Transverse colon (tissue), 4 donors: ENCODE results near the gene NOC2L. TPM values are rescaled to one million over a fixed set of nuclear protein-coding genes. Genes with fewer than 3 reads are reported as not detected.

ENCODE experiments used
- DNase-seq: peaks from one replicate; pipeline ENCODE4 v3.0.0-alpha.2; 2019
- H3K27ac ChIP-seq, 4 donors: fragments of 200-600 bp; sonication (generic); 2 replicates each; pipeline ENCODE4 v1.5.1; 2016 to 2018; ENCODE audit warnings: inconsistent platforms in 4 of 4
- H3K27me3 ChIP-seq: fragments of 200-600 bp; sonication (generic); 2 replicates; pipeline ENCODE4 v1.5.1; 2017; ENCODE audit warnings: inconsistent platforms
- H3K36me3 ChIP-seq, 4 donors: fragments of 200-600 bp; sonication (generic); 2 replicates each; pipeline ENCODE4 v1.5.1; 2017 to 2019; ENCODE audit warnings: inconsistent platforms in 4 of 4
- H3K4me1 ChIP-seq, 4 donors: fragments of 200-600 bp; sonication (generic); 2 replicates each; pipeline ENCODE4 v1.5.1; 2017 to 2020; ENCODE audit warnings: inconsistent platforms in 4 of 4
- H3K4me3 ChIP-seq, 4 donors: fragments of 200-600 bp; sonication (generic); 1 replicate in 1 of 4; 2 replicates in 3 of 4; pipeline versions ENCODE4 v1.5.1 to v1.6.1; 2017 to 2019; ENCODE audit warnings: inconsistent platforms in 4 of 4
- H3K9me3 ChIP-seq, 2 donors: fragments of 200-600 bp; sonication (generic); 2 replicates each; pipeline ENCODE4 v1.5.1; 2017 to 2019; ENCODE audit warnings: inconsistent platforms in 2 of 2
- CTCF ChIP-seq, 5 experiments: fragments of 200-600 bp in 3 of 5; fragments of 450-650 bp in 2 of 5; sonication (generic) in 3 of 5; IDR thresholded peaks; 1 replicate in 2 of 5; 2 replicates in 3 of 5; pipeline ENCODE4 v1.5.1; 2016 to 2017; ENCODE audit warnings: antibody characterized with exemption in 5 of 5, inconsistent platforms in 3 of 5, mild to moderate bottlenecking in 2 of 5, moderate library complexity in 1 of 5
- EP300 ChIP-seq: sonication (generic); formaldehyde crosslinking; IDR thresholded peaks from one replicate; pipeline ENCODE4 v1.6.1; 2017; ENCODE audit warnings: antibody characterized with exemption, low read depth
- POLR2A ChIP-seq: fragments of 450-650 bp; IDR thresholded peaks from one replicate; pipeline ENCODE4 v1.6.1; 2016; ENCODE audit warnings: antibody characterized with exemption, mild to moderate bottlenecking, moderate library complexity
- POLR2AphosphoS5 ChIP-seq, 3 donors: sonication (generic); formaldehyde crosslinking; IDR thresholded peaks; one replicate each; pipeline ENCODE4 v1.6.1; 2016; ENCODE audit warnings: antibody characterized with exemption in 3 of 3
- WGBS, 2 donors: methylation state at CpG; one replicate each; pipeline ENCODE4 v1.1.5; 2018; ENCODE audit warnings: low coverage in 1 of 2; 5-methylcytosine and 5-hydroxymethylcytosine counted together
- in situ Hi-C, 4 donors: fragments of 200-750 bp; cut with MboI; loops; one replicate each; pipeline versions ENCODE4 v1.15.0 to v1.15.1; 2017; ENCODE audit warnings: low sequenced_read_pairs in 3 of 4, low pct_ligation_motif_present in 1 of 4, low pct_unique_long_range_greater_than_20kb in 1 of 4
- intact Hi-C: fragments of 100-400 bp; cut with DNase I; formaldehyde crosslinking; loops from one replicate; pipeline ENCODE4 v1.15.1; 2023; ENCODE audit warnings: low total_unique reads
- total RNA-seq, 4 donors: library from RNA; depleted of rRNA; stranded (reverse); fragments of >200 nt; gene quantifications; one replicate each; pipeline ENCODE4 v1.1.0, GENCODE V29; 2016

The NOC2L gene
- total RNA-seq, 4 donors from 2014 or later, result 17.6 to 50.4 (median 31.6) TPM

DNA sequence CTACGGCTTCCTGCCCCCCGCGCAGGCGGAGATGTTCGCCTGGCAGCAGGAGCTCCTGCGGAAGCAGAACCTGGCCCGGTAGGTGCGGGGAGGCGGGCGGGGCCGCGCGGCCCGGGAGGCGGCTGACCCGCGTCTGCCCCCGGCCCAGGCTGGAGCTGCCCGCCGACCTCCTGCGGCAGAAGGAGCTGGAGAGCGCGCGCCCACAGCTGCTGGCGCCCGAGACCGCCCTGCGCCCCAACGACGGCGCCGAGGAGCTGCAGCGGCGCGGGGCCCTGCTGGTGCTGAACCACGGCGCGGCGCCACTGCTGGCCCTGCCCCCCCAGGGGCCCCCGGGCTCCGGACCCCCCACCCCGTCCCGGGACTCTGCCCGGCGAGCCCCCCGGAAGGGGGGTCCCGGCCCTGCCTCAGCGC is 16.6 kb downstream of the NOC2L start:
- Histone ChIP-seq H3K27me3 (peaks cover 65% of the 10 kb centered on the region), H3K36me3 (peaks cover 0 to 4% (median 0%) of the 10 kb centered on the region in 4 donors), H3K9me3 (no peaks in the 10 kb centered on the region), H3K4me1 (peaks cover 23 to 41% (median 34%) of the 10 kb centered on the region in 4 donors), H3K4me3 (peak overlapping the region in 3 of 4 donors; percentile 25 to 51 (median 39)), H3K27ac (peak overlapping the region; percentile 45 to 82 (median 70))
- intact Hi-C loops (no loop called here), in situ Hi-C loops (no loop called here)
- TF ChIP-seq CTCF (IDR thresholded peaks at IDR 0.05) (no peak), POLR2AphosphoS5 (IDR thresholded peaks at IDR 0.05) (no peak), EP300 (no peak), POLR2A (no peak)
- no peak for DNase-seq
- 0% methylated on average over 10 of the region's 48 CpGs; no CpG with 5 or more reads in 1 of the 2 donors for WGBS, 2 donors

DNA sequence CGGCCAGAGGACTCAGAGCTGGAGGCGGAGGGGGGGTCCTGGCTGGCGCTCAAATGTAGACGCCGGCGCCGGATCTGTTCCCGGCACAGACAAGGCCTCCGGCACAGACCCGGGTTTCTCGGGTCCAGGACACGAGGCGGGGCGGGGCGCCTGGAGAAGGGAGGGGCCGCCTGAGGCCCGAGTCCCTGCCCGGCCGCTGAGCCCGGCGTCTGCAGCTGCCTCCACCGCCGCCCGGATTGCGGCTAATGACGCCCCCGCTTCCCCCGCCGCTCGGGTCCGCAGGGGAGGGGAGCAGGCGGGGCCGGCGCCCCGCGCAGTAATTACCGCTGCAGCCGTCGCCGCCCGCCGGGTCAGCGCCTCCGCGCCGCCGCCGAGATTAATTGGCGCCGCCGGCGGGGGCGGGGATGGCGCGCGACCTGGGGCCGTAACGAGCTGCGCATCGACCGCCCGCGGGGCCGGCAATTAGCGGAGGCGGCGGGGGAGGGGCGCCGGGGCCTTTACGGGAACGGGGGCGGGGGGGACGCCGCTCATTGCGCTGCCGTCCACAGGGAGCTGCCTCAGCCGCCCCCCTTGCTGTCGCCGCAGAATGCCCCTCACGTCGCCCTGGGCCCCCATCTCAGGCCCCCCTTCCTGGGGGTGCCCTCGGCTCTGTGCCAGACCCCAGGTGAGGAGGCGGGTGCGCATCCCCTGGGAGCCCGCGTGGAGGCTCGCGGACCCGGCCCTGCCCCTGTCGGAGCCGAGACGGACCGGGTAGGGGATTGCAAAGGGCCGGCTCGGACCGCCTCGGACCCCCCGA is 17.3 kb downstream of the NOC2L start:
- in situ Hi-C loops (no loop called here), intact Hi-C loops (no loop called here)
- Histone ChIP-seq H3K4me1 (peaks cover 23 to 41% (median 34%) of the 10 kb centered on the region in 4 donors), H3K9me3 (no peaks in the 10 kb centered on the region), H3K36me3 (peaks cover 0 to 4% (median 0%) of the 10 kb centered on the region in 4 donors), H3K27me3 (peaks cover 71% of the 10 kb centered on the region), H3K4me3 (peak overlapping the region; percentile 15 to 51 (median 32)), H3K27ac (peak overlapping the region; percentile 40 to 82 (median 70))
- no peak for TF ChIP-seq EP300
- peak in 1 of 3 donors; percentile 4 for TF ChIP-seq POLR2AphosphoS5 (IDR thresholded peaks at IDR 0.05)
- peak; percentile 73 for DNase-seq
- 1% methylated on average over 28 of the region's 98 CpGs; no CpG with 5 or more reads in 1 of the 2 donors for WGBS, 2 donors

DNA sequence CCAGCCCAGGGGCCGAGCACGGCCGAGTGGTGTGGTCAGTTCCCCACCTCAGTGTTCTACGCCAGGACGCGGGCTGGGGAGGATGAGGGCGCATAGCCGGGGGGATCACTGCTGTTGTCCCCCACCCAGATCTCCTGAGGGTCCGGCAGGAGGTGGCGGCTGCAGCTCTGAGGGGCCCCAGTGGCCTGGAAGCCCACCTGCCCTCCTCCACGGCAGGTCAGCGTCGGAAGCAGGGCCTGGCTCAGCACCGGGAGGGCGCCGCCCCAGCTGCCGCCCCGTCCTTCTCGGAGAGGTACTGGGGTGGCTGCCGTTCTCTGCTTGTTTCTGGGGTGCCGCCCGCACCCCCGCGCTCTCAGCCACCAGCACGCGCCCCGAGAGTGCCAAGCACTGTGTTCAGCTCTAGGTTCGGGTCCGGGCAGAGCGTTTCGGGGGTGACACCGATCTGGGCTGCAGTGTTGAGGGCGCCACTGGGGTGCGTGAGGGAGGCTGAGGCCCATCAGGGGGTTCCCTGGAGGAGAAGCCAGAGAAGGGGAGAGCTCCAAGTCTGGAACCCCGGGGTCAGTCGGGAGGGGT is 18.0 kb downstream of the NOC2L start:
- Histone ChIP-seq H3K9me3 (no peaks in the 10 kb centered on the region), H3K27me3 (peaks cover 78% of the 10 kb centered on the region), H3K36me3 (peaks cover 0 to under 1% (median 0%) of the 10 kb centered on the region in 4 donors), H3K4me3 (peak overlapping the region in 2 of 4 donors; percentile 39 to 51), H3K27ac (peak overlapping the region; percentile 40 to 82 (median 70)), H3K4me1 (peaks cover 23 to 41% (median 35%) of the 10 kb centered on the region in 4 donors)
- in situ Hi-C loops (no loop called here), intact Hi-C loops (no loop called here)
- TF ChIP-seq CTCF (IDR thresholded peaks at IDR 0.05) (no peak), POLR2AphosphoS5 (IDR thresholded peaks at IDR 0.05) (no peak), EP300 (no peak), POLR2A (no peak)
- 1% methylated on average over 14 of the region's 36 CpGs; no CpG with 5 or more reads in 1 of the 2 donors for WGBS, 2 donors
- DNase-seq, result no peak

- intact Hi-C loops, result no loop called here
These were observed 18.7 kb downstream of the NOC2L start for GRCh38 chr1:940107-941014.

More at GRCh38 chr1:940107-941014, 18.7 kb downstream of the NOC2L start:
- Histone ChIP-seq H3K4me1 (peaks cover 25 to 43% (median 38%) of the 10 kb centered on the region in 4 donors), H3K4me3 (peak overlapping the region; percentile 8 to 51 (median 25)), H3K9me3 (no peaks in the 10 kb centered on the region), H3K27me3 (peaks cover 85% of the 10 kb centered on the region), H3K27ac (peak overlapping the region; percentile 40 to 82 (median 70)), H3K36me3 (no peaks in the 10 kb centered on the region)
- DNase-seq, result peak; percentile 45
- no peak for TF ChIP-seq POLR2AphosphoS5 (IDR thresholded peaks at IDR 0.05)
- TF ChIP-seq POLR2A, result no peak
- no peak for TF ChIP-seq CTCF (IDR thresholded peaks at IDR 0.05)
- TF ChIP-seq EP300, result no peak
- WGBS, 2 donors, result 2% methylated on average over 68 of the region's 86 CpGs; no CpG with 5 or more reads in 1 of the 2 donors
- in situ Hi-C loops, result no loop called here
